GM18951 (cell line): ENCODE results near the gene CPA1.

Experiments used
- POLR2A ChIP-seq: IDR thresholded peaks from 4 replicates; pipeline ENCODE4 v1.6.1; 2011; ENCODE audit warnings: mild to moderate bottlenecking; ENCODE audit not compliant: insufficient read length, insufficient read depth; ENCODE audit errors: extremely low read depth
- in situ Hi-C: fragments of 300-500 bp; cut with MboI; formaldehyde crosslinking; loops from one replicate; pipeline ENCODE4 v1.12.0; 2022; ENCODE audit warnings: low sequenced_read_pairs, mixed read lengths, inconsistent platforms; ENCODE audit not compliant: unreplicated experiment

Gene CPA1

DNA sequence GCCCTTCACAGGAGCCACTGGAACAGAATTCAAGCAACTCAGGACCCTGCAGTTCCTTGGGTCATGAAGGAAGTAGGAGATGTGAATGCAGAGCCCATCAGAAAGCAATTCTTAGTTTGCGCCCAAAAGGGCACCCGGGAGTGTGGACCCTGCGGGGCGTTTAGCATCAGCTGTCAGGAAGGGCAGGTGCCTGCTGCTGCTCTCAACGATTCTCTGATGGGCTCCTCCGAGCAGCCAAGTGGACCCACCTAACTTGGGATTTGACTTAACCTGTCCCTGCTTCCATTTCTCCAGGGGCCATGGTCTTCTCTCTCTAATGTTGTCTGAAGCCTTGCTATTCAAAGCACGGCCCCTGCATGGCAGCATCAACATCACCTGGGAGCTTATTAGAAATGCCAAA is 18.6 kb upstream of the CPA1 start:
- no peak for TF ChIP-seq POLR2A
- in situ Hi-C loops = no loop called here

DNA sequence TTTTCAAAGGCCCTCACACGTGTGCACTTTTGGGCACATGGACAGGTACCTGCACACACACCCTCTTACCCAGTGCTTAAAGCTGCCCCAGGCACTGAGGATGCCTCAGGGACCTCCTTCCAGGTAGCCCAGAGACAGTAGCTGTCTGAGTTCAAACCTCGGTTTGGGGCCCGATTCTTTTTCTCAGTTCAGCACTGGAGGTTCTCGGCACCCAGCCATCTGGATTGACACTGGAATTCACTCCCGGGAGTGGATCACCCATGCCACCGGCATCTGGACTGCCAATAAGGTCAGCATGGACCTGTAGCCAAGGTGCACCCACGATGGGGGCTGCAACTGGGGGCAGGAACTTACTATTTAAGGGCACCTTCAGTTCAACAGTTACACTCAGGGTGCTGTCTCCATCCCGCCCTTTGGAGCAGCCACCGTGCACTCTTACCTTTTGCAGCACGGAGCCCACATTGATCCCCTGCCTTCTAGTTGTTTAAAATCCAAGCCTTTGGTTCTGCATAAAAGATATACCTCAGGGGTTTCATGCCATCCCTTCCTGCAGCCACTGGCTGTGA is 18.0 kb upstream of the CPA1 start:
- TF ChIP-seq POLR2A = no peak
- in situ Hi-C loops = no loop called here

DNA sequence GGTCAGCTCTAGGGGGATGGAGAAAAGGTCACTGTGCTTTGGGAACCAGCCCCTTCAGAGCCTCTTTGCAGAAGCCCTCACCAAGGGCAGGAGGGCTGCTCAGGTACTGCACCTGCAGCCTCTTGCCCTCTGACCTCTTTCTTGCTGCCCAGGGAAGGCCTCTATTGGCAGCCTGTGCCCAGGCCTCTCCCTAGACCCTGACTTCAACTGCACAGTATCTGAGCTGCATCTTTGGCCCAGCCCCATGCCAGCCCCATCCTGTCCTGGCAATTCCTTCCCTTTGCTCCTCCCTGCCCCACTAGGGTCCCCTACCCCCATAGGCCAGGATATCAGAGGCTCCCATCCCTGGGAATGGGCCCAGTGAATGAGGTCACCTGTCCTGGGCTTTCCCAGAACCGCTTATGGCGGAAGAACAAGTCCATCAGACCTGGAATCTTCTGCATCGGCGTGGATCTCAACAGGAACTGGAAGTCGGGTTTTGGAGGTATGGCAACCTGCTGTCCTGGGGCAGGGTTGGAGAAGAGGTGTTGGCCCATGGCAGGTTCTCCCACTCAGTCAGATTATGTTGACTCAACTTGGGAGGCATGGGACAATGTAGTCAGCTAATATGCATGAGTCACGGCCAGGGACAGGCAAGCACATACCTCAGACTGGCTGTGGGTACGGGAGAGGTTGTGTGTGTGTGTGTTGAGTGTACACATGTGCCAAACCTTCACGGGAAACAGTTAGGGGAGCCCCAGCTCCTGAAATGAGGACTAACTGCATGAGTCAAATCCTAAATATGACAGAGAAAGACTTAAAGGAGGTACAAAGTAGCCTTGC is 17.1 kb upstream of the CPA1 start:
- in situ Hi-C loops = no loop called here
- TF ChIP-seq POLR2A = no peak

DNA sequence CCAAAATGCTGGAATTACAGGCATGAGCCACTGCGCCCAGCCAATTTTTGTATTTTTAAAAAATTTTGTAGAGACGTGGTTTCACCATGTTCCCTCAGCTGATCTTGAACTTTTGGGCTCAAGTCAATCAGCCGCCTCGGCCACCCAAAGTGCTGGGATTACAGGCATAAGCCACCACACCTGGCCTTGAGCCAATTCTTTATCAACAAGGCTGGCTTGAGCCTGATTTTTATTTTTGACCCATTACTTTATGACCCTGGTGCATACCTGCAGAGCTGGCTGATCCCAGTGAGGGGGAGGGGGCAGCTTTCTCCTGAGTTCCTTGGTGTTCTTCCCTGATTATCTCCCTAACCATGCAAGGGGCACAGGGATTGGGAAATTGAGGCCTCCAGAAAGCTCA is 15.8 kb upstream of the CPA1 start:
- in situ Hi-C loops = no loop called here
- TF ChIP-seq POLR2A = no peak

DNA sequence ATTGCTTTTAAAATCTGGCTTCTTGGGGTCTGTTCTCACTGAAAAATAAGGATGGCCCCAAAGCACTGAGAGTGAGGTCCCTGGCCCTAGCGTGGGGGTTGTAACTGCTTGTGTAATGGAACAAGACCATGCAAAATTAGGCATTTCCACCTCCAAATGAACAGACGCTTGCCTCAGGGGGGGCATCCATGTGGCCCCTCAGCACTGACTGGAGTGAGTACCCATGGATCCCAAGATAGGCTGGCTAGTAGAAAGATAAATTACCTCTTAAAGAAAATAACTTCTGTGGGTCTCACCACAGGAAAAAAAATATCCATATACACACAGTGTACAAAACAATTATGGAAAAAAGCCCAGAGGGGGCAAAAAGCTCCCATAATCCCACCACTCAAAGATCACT is 15.2 kb upstream of the CPA1 start:
- no peak for TF ChIP-seq POLR2A
- in situ Hi-C loops = no loop called here

DNA sequence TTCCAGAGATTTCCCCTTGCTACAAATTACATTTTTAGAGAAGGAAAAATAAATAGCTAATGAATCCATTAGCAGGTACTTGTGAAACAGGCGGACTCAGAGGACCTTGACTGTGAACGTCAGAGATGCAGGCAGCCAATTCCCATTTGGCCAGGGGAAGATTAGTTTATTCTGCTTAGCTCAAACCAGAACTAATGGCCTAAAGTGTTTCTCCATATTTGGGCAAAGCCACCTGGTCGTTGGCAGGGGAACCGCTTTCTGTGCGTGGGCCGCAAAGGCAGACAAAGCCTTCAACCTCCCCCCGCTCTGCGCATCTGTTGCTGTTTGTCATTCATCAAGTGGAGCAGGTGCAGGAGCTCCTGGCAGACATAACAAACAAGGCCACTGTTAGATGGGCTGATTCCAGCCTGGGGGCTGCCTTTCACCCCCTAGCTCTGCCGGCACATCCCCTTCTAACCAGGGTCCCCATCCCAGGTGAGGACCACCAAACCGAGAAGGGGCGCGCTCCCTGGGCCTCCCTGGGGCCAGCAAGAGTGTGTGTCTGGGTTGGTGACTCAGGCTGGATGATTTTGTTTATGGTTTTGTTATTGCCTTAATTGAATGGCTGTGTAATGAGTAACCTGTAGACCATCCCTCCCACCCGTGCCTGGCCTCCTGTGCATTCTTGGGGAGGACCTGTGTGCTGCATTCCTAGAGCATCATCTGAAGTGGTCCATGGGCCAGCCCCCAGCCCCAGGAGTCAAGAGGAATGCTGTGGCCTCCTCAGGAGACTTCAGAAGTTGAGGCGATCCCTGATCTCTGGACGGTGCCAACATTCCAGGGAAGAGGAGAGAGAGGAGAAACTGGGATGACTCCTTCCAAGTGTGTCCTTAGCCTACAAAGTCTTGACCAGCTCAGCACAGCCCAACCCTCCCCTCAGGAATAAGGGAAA is 14.5 kb upstream of the CPA1 start:
- in situ Hi-C loops = no loop called here
- no peak for TF ChIP-seq POLR2A

DNA sequence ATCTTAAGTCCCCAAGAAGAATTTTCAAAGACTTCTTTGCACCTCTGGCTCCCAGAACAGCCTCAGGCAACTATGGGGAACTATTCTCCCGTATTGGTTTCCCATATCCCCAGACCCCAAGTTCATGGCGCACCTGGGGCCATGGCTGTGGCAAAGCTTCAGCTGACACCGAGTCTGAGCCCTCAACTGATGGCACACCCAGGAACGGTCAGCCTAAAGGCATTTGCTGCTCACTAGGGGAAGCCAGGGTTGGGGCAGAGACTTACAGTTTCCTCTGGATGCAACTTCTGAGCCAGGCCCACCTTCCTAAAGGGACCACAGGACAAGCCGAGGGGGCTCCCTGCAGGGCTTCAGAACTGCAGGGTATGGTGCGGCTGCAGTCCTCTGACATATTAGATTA is 13.7 kb upstream of the CPA1 start:
- in situ Hi-C loops = no loop called here
- TF ChIP-seq POLR2A = no peak

DNA sequence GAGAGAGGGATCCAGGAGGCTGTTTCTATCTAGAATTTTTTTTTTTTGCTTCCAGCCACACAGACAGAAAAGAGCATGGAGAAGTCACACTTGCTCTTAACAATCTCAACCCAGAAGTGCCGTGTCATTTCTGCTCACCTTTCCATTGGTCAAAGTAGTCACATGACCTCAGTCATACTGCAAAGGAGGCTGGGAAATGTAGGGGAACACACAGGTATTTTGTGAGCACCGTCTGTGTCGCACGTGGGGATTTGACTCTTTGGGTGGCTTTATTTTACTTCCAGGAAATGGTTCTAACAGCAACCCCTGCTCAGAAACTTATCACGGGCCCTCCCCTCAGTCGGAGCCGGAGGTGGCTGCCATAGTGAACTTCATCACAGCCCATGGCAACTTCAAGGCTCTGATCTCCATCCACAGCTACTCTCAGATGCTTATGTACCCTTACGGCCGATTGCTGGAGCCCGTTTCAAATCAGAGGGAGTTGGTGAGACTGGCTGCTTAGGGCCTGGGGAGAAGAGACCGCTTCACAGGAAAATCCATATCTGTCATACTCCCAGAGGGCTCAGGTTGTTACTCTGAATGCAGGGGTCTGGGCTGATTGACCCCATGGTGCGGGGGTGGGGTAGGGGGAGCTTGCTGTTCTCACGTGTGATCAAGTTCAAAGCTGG is 13.1 kb upstream of the CPA1 start:
- no peak for TF ChIP-seq POLR2A
- in situ Hi-C loops = no loop called here

DNA sequence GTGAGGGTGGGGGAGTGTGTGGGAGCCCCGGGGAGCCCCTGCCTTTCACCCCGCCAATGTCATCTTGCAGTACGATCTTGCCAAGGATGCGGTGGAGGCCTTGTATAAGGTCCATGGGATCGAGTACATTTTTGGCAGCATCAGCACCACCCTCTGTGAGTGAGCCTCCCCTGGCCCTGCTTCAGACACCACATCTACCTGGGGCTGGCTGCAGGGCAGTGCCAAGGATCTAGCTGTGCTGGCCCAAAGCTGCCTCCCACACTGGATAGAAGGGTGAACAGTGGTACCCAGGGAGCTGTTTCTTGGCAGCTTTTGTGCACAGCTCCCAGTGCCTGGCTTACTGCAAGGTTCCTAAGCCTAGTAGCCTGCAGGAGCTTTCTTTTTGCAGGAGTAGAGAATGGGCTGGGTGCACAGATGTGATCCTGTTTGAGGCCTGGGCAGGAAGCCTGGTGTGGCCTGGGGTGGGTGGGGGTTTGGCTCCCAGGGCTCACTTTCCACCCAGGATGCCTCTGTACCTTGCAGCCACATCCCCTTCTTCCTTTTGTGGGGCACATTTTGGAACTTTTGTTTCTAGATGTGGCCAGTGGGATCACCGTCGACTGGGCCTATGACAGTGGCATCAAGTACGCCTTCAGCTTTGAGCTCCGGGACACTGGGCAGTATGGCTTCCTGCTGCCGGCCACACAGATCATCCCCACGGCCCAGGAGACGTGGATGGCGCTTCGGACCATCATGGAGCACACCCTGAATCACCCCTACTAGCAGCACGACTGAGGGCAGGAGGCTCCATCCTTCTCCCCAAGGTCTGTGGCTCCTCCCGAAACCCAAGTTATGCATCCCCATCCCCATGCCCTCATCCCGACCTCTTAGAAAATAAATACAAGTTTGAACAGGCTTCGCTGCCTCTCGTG is 12.2 kb upstream of the CPA1 start:
- in situ Hi-C loops = no loop called here
- TF ChIP-seq POLR2A = no peak

DNA sequence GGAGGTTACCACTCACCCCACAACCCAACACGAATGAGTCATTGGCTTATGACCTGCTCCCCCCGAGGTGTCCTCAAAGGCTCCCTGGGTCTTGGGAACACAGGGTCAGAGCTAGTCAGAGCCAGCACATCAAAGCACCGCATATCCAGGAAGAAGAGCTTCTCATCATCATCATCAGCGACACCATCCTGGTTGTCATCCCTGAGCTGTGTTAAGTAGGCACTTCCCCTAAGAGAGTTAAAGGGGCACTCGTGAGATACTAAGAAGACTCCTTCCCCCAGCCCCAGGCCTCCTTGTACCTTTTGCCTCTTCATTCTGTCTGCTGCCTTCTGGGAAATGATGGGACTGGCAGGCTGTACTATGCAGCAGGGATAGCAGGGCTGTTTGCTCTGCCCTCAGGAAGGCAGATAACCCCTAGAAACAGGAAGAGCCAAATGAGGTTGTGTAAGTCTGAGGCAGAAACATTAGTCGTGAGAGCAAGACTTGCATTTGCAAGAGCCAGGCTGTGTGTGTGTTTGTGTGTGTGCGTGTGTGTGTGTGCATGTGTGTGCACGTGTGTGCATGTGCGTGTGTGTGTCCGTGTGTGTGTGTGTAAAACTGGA is 11.1 kb upstream of the CPA1 start:
- no peak for TF ChIP-seq POLR2A
- in situ Hi-C loops = no loop called here

DNA sequence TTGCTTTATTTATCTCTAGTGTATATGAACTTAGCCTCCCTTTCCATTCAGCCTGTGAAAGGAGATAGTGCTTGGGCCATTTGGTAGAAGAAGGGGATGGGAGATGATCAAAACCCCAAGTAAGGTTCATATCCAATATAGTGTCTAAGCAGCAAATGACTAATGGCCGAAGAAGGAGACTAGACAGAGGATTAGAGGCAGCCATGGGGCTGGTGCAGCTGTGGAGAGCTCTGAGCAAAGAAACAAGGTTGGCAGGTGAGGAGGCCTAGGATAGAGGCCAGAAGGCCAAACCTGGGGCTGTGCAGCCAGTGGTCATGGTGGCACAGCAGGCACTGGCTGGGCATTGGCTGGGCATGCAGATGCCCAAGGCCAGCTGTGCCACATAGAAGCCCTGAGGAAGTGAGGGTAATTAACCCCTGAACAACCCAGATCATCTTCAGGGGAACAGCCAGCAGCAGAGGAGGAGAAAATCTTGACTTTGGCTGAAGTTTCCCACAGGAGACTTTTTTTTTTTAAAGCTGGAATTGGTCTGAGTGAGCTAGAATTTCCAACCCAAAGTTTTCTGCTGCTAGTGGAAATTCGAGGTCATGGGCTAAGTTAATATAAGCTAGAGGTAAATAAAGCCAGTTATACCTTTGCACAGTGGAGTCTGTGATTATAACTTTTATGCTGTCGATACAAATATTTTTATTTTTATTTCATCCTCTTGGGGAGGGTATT is 10.3 kb upstream of the CPA1 start:
- in situ Hi-C loops = no loop called here
- TF ChIP-seq POLR2A = no peak
